Measurements from ENCODE around the gene MIX23. TPM values are rescaled to one million over a fixed set of nuclear protein-coding genes. Genes with fewer than 3 reads are reported as not detected.
A peak's percentile ranks its signal among the peaks of the same experiment; 100 is the strongest.

The MIX23 gene
- total RNA-seq, 2 donors from 2014 or later: 17.6 to 36.6 TPM

- no peak overlapping the region for H3K27ac ChIP-seq
- TF ChIP-seq, protein P1, sequence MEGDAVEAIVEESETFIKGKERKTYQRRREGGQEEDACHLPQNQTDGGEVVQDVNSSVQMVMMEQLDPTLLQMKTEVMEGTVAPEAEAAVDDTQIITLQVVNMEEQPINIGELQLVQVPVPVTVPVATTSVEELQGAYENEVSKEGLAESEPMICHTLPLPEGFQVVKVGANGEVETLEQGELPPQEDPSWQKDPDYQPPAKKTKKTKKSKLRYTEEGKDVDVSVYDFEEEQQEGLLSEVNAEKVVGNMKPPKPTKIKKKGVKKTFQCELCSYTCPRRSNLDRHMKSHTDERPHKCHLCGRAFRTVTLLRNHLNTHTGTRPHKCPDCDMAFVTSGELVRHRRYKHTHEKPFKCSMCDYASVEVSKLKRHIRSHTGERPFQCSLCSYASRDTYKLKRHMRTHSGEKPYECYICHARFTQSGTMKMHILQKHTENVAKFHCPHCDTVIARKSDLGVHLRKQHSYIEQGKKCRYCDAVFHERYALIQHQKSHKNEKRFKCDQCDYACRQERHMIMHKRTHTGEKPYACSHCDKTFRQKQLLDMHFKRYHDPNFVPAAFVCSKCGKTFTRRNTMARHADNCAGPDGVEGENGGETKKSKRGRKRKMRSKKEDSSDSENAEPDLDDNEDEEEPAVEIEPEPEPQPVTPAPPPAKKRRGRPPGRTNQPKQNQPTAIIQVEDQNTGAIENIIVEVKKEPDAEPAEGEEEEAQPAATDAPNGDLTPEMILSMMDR (IDR thresholded peaks at IDR 0.05): no peak
- TF ChIP-seq POLR2A (IDR thresholded peaks at IDR 0.05): no peak
- H3K27me3 ChIP-seq: no peaks in the 10 kb centered on the region
- no peak for ATAC-seq
- H3K36me3 ChIP-seq (replicated peaks in 1 of 2; ENCODE audit: insufficient read depth in 1 of 2, low read depth in 2 of 2): no peaks in the 10 kb centered on the region
- no peak overlapping the region for H3K4me3 ChIP-seq
- DNase-seq: no peak
- H3K4me1 ChIP-seq: peaks cover 5% of the 10 kb centered on the region
- 52 to 66% methylated on average over 4 of the region's 4 CpGs for WGBS, 2 donors
- intact Hi-C loops (cut with DNase I): no loop called here
- no peaks in the 10 kb centered on the region for H3K9me3 ChIP-seq
Measured at GRCh38 chr3:122315619-122316018, 67.4 kb downstream of the MIX23 start.

DNA sequence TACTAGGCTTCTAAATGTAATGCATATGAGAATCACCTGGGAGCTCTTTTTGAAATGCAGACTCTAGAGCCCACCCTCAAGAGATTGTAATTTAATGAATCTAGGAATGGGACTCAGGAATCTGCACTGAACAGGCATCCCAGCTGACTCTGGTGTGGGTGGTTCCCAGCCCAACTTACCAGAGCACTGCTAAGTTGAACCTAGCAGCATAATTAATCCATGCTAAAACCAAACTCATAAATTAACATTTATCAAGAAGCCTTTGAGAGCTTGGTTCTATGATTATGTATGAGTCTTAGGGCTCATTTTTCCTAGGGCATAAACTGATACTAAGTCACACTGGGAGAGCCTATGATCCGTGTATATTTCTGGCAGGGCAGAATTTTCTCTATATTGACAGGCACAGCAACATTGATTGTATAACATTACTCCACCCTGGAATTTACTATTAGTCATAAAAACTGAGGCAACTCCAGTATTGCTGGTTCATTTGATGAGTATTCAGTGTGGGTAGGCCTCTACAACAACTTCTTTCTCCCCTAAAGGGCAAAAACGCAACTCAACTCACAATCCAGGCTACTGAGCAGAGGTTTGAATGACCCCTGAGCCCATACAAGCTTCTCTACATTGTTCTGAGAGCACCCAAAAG is 68.7 kb downstream of the MIX23 start:
- Histone ChIP-seq H3K27me3 (no peaks in the 10 kb centered on the region), H3K9me3 (no peaks in the 10 kb centered on the region), H3K27ac (no peak overlapping the region), H3K4me1 (peaks cover 10% of the 10 kb centered on the region), H3K4me3 (no peak overlapping the region), H3K36me3 (replicated peaks in 1 of 2; ENCODE audit: insufficient read depth in 1 of 2, low read depth in 2 of 2) (no peaks in the 10 kb centered on the region)
- intact Hi-C loops (cut with DNase I): no loop called here
- TF ChIP-seq, protein P1 (IDR thresholded peaks at IDR 0.05): no peak
- no peak for TF ChIP-seq POLR2A (IDR thresholded peaks at IDR 0.05)
- WGBS, 2 donors: 71 to 77% methylated on average over 2 of the region's 2 CpGs
- ATAC-seq (no peak), DNase-seq (no peak)

- Histone ChIP-seq H3K9me3 (no peaks in the 10 kb centered on the region), H3K4me1 (peaks cover 10% of the 10 kb centered on the region), H3K4me3 (no peak overlapping the region), H3K27ac (no peak overlapping the region), H3K27me3 (no peaks in the 10 kb centered on the region), H3K36me3 (replicated peaks in 1 of 2; ENCODE audit: insufficient read depth in 1 of 2, low read depth in 2 of 2) (no peaks in the 10 kb centered on the region)
- intact Hi-C loops (cut with DNase I): no loop called here
- ATAC-seq (no peak), DNase-seq (no peak)
- TF ChIP-seq, protein P1 (IDR thresholded peaks at IDR 0.05): no peak
- no peak for TF ChIP-seq POLR2A (IDR thresholded peaks at IDR 0.05)
- 76 to 82% methylated on average over 3 of the region's 3 CpGs for WGBS, 2 donors
Measured at GRCh38 chr3:122313281-122313680, 69.8 kb downstream of the MIX23 start.

DNA sequence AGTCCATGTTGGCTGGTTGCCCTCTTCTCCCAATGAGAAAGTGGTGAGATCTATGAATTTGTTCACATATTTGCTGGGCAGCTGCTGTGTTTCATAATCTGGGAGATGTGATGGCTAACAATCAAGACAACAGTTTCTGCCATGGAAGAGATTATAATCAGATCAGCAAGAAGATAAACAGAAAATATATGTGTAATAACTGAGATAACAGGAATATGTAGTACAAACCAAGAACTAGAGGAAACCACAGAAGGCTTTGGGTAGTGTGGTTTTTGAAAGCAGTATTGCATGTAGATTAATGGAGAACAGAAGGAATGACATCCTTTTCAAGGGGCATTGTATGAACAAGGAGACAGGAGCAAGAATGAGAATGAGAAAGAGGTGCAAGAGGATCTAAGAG is 70.2 kb downstream of the MIX23 start:
- ATAC-seq (no peak), DNase-seq (no peak)
- H3K27me3 ChIP-seq: no peaks in the 10 kb centered on the region
- no peak for TF ChIP-seq POLR2A (IDR thresholded peaks at IDR 0.05)
- TF ChIP-seq, protein P1 (IDR thresholded peaks at IDR 0.05): no peak
- H3K27ac ChIP-seq: no peak overlapping the region
- H3K36me3 ChIP-seq (replicated peaks in 1 of 2; ENCODE audit: insufficient read depth in 1 of 2, low read depth in 2 of 2): no peaks in the 10 kb centered on the region
- H3K4me1 ChIP-seq: peaks cover 10% of the 10 kb centered on the region
- intact Hi-C loops (cut with DNase I): no loop called here
- no peak overlapping the region for H3K4me3 ChIP-seq
- no peaks in the 10 kb centered on the region for H3K9me3 ChIP-seq

- Histone ChIP-seq H3K9me3 (no peaks in the 10 kb centered on the region), H3K27me3 (no peaks in the 10 kb centered on the region), H3K4me1 (peaks cover 26% of the 10 kb centered on the region), H3K4me3 (no peak overlapping the region), H3K27ac (peak overlapping the region in 3 of 4 donors; percentile 19 to 66 (median 39)), H3K36me3 (replicated peaks in 1 of 2; ENCODE audit: insufficient read depth in 1 of 2, low read depth in 2 of 2) (no peaks in the 10 kb centered on the region)
- no peak for TF ChIP-seq POLR2A (IDR thresholded peaks at IDR 0.05)
- TF ChIP-seq, protein P1 (IDR thresholded peaks at IDR 0.05): no peak
- WGBS, 2 donors: 13 to 18% methylated on average over 1 of the region's 1 CpG
- ATAC-seq (peak; percentile 82), DNase-seq (peak in 2 of 4 donors; percentile 14 to 44)
- intact Hi-C loops (cut with DNase I): no loop called here
Measured at GRCh38 chr3:122310361-122310760, 72.7 kb downstream of the MIX23 start.

Measured in body of pancreas (tissue), 4 donors.